ENCODE measurements around the gene PDSS1. TPM values are rescaled to one million over a fixed set of nuclear protein-coding genes. Genes with fewer than 3 reads are reported as not detected.
"Not testable (repeated sequence)": the region's sequence is repeated elsewhere in the genome, so short reads cannot be mapped to it uniquely, and the experiment has no call there.

PDSS1 gene
- polyA plus RNA-seq, 4 donors, result 7.4 to 14.2 (median 11.2) TPM

DNA sequence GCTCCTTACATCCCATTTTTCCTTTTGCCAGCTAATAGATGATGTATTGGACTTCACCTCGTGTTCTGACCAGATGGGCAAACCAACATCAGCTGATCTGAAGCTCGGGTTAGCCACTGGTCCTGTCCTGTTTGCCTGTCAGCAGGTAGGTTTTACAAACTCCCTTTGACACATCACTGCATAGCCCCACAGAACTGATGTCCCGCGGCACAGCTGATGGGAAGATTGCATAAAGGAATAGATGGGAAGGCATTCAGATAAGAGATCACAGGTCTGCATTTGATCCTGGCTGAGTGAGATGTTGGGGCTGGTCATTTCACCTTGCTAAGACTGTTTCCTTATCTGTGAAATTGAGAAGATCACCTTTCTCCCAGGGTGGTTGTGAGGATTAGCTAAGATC is 37.9 kb downstream of the PDSS1 start:
- no peak for DNase-seq (ENCODE audit: low read depth in 4 of 4, low spot score in 3 of 4)

DNA sequence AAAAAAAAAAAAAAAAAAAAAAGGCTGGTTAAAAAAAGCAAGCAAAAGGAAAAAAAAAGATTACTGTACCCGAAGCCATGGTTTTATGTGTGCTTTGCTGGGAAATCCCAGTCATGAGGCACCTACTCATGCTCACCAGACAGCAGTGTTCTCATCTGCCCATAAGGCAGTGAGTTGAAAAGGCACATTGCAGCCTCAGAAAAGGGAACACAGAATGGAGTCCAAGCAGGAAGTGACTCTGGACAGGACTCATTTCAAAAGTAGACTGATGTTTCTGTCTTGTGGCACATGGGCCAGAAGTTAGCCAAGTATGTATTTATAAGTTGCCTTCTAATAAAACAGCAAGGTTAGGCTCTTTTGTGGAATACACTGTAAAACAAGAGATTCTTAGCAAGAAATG is 40.2 kb downstream of the PDSS1 start:
- DNase-seq (ENCODE audit: low read depth in 4 of 4, low spot score in 3 of 4), result no peak

DNA sequence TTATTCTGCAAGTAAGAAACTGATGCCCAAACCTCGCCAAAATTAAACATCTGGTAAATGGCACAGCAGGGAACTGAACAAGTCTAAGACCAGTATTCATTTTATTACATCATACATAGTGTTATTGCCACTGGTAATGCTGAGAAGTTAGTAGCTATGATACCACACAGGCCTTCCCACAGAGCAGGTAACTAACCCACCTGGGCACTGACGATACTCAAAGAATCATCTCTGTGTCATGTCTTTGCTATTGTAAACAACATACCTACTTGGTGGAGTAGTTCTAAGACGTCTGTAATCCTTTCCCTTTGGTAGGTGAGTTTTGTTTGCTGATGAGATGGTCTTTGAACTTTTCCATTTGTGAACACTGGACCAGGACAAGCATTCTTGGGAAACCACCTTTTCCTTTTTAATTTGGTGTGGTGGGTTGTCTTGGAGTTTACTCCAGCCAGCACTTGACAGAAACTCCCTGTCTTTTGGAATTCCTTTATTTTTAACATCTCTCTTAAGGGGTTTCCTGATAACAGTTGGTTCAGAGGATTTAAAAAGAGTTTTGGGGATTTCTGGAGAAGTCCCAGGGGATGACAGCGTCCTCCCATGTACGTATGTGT is 40.9 kb downstream of the PDSS1 start:
- no peak for DNase-seq (ENCODE audit: low read depth in 4 of 4, low spot score in 3 of 4)

- DNase-seq (ENCODE audit: low read depth in 4 of 4, low spot score in 3 of 4), result no peak
These were observed 41.6 kb downstream of the PDSS1 start for GRCh38 chr10:26739071-26739631.

GRCh38 chr10:26741368-26741767 is 43.9 kb downstream of the PDSS1 start:
- DNase-seq (ENCODE audit: low read depth in 4 of 4, low spot score in 3 of 4), result no peak

DNA sequence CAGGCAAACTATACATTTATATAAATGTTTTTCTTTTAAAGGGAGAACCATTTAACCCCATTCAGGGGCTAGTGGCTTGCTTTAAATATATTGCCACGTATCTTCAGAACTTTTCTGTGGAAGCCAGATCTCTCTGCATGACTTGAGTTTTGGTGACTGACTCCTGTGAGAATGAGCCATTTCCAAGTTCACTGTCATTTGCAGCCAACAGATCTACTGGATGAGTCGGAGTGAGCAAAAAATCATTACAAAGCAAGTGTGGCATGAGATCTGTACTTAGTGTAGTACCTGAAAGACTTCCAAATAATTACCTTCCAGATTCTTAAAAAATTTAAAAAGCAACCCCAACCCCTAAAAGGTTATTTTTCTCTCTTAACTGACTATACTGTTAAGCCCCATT is 45.6 kb downstream of the PDSS1 start:
- no peak for DNase-seq (ENCODE audit: low read depth in 4 of 4, low spot score in 3 of 4)

DNA sequence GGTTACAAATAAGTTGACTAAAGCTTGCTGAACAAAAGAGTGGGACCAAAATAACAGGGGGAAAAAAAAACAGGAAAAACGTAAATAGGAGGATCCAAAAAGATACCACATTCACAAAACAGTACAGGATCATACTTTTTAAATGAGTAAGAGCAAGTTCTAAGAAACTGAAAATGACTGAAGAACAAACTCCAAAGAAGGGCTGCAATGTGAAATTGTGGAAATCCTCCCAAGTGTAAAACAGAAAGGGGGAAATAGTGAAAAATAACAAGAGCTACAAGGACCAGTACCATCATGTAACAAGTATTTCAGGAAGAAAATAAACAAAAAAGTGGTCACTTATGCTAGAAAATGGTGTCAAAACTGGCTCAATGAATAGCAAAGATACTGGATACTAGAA is 46.3 kb downstream of the PDSS1 start:
- DNase-seq (ENCODE audit: low read depth in 4 of 4, low spot score in 3 of 4), result no peak

- DNase-seq (ENCODE audit: low read depth in 4 of 4, low spot score in 3 of 4), result no peak
These were observed 48.6 kb downstream of the PDSS1 start for GRCh38 chr10:26746061-26746460.

GRCh38 chr10:26755443-26755903 is 58.0 kb downstream of the PDSS1 start:
- DNase-seq (ENCODE audit: low read depth in 4 of 4, low spot score in 3 of 4), result no peak

DNA sequence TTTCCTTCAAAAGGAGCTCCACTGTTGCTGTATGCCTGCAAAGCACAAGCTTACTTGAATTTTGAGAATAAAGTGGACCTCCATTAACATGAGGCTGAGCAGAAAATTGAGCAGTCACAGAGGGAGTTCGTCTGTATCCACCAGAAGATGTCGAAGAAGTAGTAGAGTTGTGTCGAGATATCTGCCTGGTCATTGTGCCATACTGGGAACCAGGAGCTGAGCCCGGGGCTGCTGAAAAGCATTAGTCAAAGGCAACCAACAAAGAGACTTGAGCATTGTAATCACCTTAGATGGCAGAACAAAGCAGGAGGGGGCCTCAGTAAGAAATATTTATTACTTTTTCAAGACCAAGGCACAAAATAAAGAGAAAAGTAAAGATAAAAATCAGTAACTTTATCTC is 61.5 kb downstream of the PDSS1 start:
- no peak for DNase-seq (ENCODE audit: low read depth in 4 of 4, low spot score in 3 of 4)

DNA sequence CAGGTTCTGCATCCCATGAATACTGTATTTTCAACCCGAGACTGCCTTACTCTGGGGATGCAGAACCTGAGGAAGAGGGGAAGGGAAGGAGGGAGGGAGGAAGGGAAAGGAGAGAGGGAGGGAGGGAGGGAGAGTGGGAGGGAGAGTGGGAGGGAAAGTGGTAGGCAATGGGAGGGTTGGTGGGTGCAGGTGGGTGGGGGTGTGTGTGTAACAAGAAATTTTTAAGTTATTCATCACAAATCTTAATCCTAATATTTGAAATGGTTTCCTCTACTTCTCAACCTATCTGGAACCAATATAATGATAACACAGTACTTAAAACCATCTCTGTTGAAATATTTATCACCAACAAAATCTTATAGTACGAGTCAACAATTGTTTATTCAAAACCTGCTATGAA is 68.0 kb downstream of the PDSS1 start:
- DNase-seq (ENCODE audit: low read depth in 4 of 4, low spot score in 3 of 4), result no peak

GRCh38 chr10:26770069-26770468 is 72.6 kb downstream of the PDSS1 start:
- DNase-seq (ENCODE audit: low read depth in 4 of 4, low spot score in 3 of 4), result no peak

DNA sequence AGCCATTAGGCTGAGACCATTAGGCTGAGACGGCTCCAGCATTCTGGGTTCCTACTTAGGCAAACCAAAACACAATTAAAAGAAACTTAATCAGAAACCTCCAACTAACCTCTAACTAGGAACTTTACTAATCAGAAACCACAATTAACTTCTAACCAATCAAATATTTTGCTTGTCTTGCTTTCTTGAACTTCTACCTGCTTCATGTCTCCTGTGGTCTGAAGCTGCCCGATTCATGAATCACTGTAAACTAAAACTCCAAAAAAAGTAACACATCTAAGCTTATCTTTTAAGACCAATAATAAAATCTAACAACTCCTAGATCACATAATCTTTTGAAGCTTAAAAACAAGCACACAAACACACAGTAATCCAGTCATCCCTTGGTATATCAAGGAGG is 76.1 kb downstream of the PDSS1 start:
- no peak for DNase-seq (ENCODE audit: low read depth in 4 of 4, low spot score in 3 of 4)

GRCh38 chr10:26776258-26776657 is 78.8 kb downstream of the PDSS1 start:
- DNase-seq (ENCODE audit: low read depth in 4 of 4, low spot score in 3 of 4), result no peak

- no peak for DNase-seq (ENCODE audit: low read depth in 4 of 4, low spot score in 3 of 4)
These were observed 80.2 kb downstream of the PDSS1 start for GRCh38 chr10:26777686-26778085.

DNA sequence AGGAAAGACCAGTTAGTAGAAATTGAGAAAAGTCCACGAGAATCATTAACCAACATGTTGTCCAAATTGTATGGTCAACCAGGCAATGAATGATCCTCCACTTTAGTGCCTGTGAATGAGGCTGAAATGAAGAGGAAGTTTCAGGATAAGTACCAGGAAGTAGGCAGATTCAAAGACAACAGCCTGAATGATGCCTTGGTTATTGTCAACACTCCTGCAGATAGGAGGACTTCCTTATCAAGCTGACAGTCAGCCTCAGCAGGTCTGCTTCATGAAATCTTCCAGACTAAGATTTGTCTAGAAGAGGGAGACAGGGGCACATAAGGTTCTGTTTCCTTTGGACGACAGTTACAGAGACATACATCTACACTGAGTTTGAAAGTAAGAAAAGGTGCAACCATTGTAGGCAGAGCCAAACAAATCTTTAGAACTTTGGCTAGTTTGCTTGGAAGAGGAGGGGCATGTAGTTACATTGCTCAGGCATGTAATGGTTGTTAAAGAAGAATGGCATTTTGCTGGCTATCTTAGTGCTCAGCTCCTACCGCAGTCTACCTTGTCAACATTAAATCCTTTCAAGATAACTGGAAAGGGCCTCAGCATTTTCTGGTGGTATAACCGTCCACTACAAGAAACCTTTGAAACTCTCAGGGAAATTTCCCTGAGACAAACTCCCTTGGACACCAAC is 81.8 kb downstream of the PDSS1 start:
- no peak for DNase-seq (ENCODE audit: low read depth in 4 of 4, low spot score in 3 of 4)

- DNase-seq (ENCODE audit: low read depth in 4 of 4, low spot score in 3 of 4), result no peak
These were observed 82.7 kb downstream of the PDSS1 start for GRCh38 chr10:26780106-26780792.

GRCh38 chr10:26780793-26781601 is 83.5 kb downstream of the PDSS1 start:
- no peak for DNase-seq (ENCODE audit: low read depth in 4 of 4, low spot score in 3 of 4)

- DNase-seq (ENCODE audit: low read depth in 4 of 4, low spot score in 3 of 4), result no peak
These were observed 84.3 kb downstream of the PDSS1 start for GRCh38 chr10:26781797-26782196.

GRCh38 chr10:26787362-26787761 is 89.9 kb downstream of the PDSS1 start:
- no peak for DNase-seq (ENCODE audit: low read depth in 4 of 4, low spot score in 3 of 4)

DNA sequence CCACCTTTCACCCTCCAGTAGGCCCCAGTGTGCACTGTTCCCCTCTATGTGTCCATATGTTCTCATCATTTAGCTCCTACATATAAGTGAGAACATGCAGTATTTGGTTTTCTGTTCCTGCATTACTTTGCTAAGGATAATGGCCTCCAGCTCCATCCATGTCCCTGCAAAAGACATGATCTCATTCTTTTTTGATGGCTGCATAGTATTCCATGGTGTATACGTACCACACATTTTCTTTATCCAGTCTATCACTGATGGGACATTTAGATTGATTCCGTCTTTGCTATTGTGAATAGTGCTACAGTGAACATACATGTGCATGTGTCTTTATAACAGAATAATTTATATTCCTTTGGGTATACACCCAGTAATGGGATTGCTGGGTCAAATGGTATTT is 92.3 kb downstream of the PDSS1 start:
- not testable (repeated sequence) for DNase-seq (ENCODE audit: low read depth in 4 of 4, low spot score in 3 of 4)
